HepG2 (cell line): Measurements from ENCODE around the gene LOC128125822.

ENCODE experiments used
- ATAC-seq: fragments of 200-7000 bp; cut with Tn5 transposase; 3 replicates; pipeline ENCODE4 v1.9.1; 2020; ENCODE audit warnings: mild to moderate bottlenecking, moderate library complexity
- BruUV-seq: library from RNA; stranded (reverse); fragments of 400-500 nt; replicated peaks from 2 replicates; lab custom pipeline; 2021; lab: Mats Ljungman, UMichigan
- CTCF ChIA-PET: fragments of 300-600 bp; formaldehyde crosslinking; extraction: SDS; loops from one replicate; lab custom pipeline; 2021; ENCODE audit warnings: low total read pairs, inconsistent platforms, low intra/inter-chr PET ratio; lab: Yijun Ruan, JAX
- POLR2A ChIA-PET: fragments of 350-600 bp; sonication (Branson Sonifier 250); formaldehyde crosslinking; loops from one replicate; lab custom pipeline; 2020; ENCODE audit warnings: antibody characterized with exemption, inconsistent platforms; lab: Yijun Ruan, JAX
- DNase-seq: peaks from one replicate; pipeline ENCODE4 v3.0.0-alpha.2; 2015; ENCODE audit warnings: low spot score
- FAIRE-seq: peaks from 3 replicates; lab custom pipeline; 2011; peaks lifted over from hg19 to GRCh38; lab: Jason Lieb, UNC
- H2AFZ ChIP-seq: one replicate; pipeline ENCODE4 v1.6.1; 2011; ENCODE audit warnings: low read length, inconsistent platforms
- H3K27ac ChIP-seq: fragments of 300-600 bp; 3 replicates; pipeline ENCODE4 v1.8.0; 2011; ENCODE audit warnings: mixed run types, mild to moderate bottlenecking, mixed read lengths, low read length, inconsistent platforms; ENCODE audit not compliant: insufficient read depth; ENCODE audit errors: extremely low read length
- H3K27me3 ChIP-seq, 2 experiments: fragments of 200-600 bp in 1 of 2; 2 replicates in 1 of 2; 3 replicates in 1 of 2; pipeline versions ENCODE4 v1.6.0 to v1.8.0; 2011; ENCODE audit warnings: low read length in 2 of 2, mild to moderate bottlenecking in 2 of 2, moderate library complexity in 2 of 2, inconsistent platforms in 1 of 2; ENCODE audit not compliant: insufficient read depth in 2 of 2, control insufficient read depth in 1 of 2
- H3K36me3 ChIP-seq, 2 experiments: fragments of 200-600 bp in 1 of 2; replicated peaks in 1 of 2; 2 replicates in 1 of 2; 3 replicates in 1 of 2; pipeline versions ENCODE4 v1.5.1 to v1.8.0; 2011; ENCODE audit warnings: low read length in 2 of 2, inconsistent platforms in 1 of 2; ENCODE audit not compliant: insufficient read depth in 2 of 2, control insufficient read depth in 1 of 2
- H3K4me1 ChIP-seq: 2 replicates; pipeline ENCODE4 v1.5.1; 2012; ENCODE audit warnings: low read length, inconsistent platforms; ENCODE audit not compliant: insufficient read depth
- H3K4me2 ChIP-seq: 2 replicates; pipeline ENCODE4 v1.6.0; 2011; ENCODE audit warnings: low read depth, low read length, inconsistent platforms
- H3K4me3 ChIP-seq, 3 experiments: fragments of 200-600 bp in 1 of 3; sonication (generic), shearing (Covaris generic) in 1 of 3; replicated peaks in 1 of 3; 2 replicates each; pipeline ENCODE4 v1.5.1; 2011 to 2016; ENCODE audit warnings: low read length in 3 of 3, inconsistent platforms in 2 of 3, low read depth in 2 of 3, mild to moderate bottlenecking in 2 of 3, control low read depth in 1 of 3, mixed read lengths in 1 of 3; ENCODE audit not compliant: insufficient read depth in 1 of 3
- H3K79me2 ChIP-seq: one replicate; pipeline ENCODE4 v1.6.1; 2011; ENCODE audit warnings: low read length, inconsistent platforms; ENCODE audit not compliant: insufficient read depth
- H3K9ac ChIP-seq: 2 replicates; pipeline ENCODE4 v1.6.0; 2011; ENCODE audit warnings: mild to moderate bottlenecking, low read depth, low read length, inconsistent platforms; ENCODE audit not compliant: insufficient read depth
- H3K9me3 ChIP-seq: 2 replicates; pipeline ENCODE4 v1.5.1; 2012; ENCODE audit warnings: mild to moderate bottlenecking, low read length
- H4K20me1 ChIP-seq: 2 replicates; pipeline ENCODE4 v1.6.0; 2011; ENCODE audit warnings: inconsistent platforms, mild to moderate bottlenecking, low read length, moderate library complexity; ENCODE audit not compliant: insufficient read depth
- AGO2 ChIP-seq: fragments of 200-400 bp; formaldehyde crosslinking; optimal IDR thresholded peaks from 2 replicates; pipeline ENCODE3; 2017; ENCODE audit warnings: mild to moderate bottlenecking, low read depth, low read length, moderate library complexity
- NFYC ChIP-seq: IDR thresholded peaks from 2 replicates; pipeline ENCODE4 v1.6.1; 2016; ENCODE audit warnings: missing genetic modification reagents, missing compliant biosample characterization
- RBFOX2 ChIP-seq: fragments of 200-400 bp; formaldehyde crosslinking; IDR thresholded peaks from 2 replicates; pipeline ENCODE4 v1.6.1; 2017; ENCODE audit warnings: low read depth, mild to moderate bottlenecking, low read length
- RBM22 ChIP-seq: fragments of 200-400 bp; formaldehyde crosslinking; optimal IDR thresholded peaks from 2 replicates; pipeline ENCODE3; 2017; ENCODE audit warnings: mild to moderate bottlenecking, low read length, moderate library complexity
- ZNF460 ChIP-seq: sonication (generic); formaldehyde crosslinking; IDR thresholded peaks from 2 replicates; pipeline ENCODE4 v1.5.1; 2020; ENCODE audit warnings: missing genetic modification reagents, mild to moderate bottlenecking, borderline replicate concordance
- ZNF557 ChIP-seq: sonication (generic); formaldehyde crosslinking; IDR thresholded peaks from 2 replicates; pipeline ENCODE4 v1.4.0; 2020; ENCODE audit warnings: missing genetic modification reagents
- ZNF768 ChIP-seq: sonication (generic); formaldehyde crosslinking; IDR thresholded peaks from 2 replicates; pipeline ENCODE4 v1.4.0; 2020; ENCODE audit warnings: missing genetic modification reagents
- WGBS: methylation state at CpG from one replicate; pipeline ENCODE4 v1.1.6; 2017; ENCODE audit warnings: low lambda C conversion rate; 5-methylcytosine and 5-hydroxymethylcytosine counted together
- in situ Hi-C: cut with HindIII; loops from 2 replicates; pipeline ENCODE4 v1.10.0; 2017; ENCODE audit warnings: low pct_unique_long_range_greater_than_20kb; ENCODE audit not compliant: extremely low pct_ligation_motif_present
- intact Hi-C: fragments of 100-400 bp; cut with micrococcal nuclease; formaldehyde crosslinking; loops from one replicate; pipeline ENCODE4 v1.10.0; 2022; ENCODE audit not compliant: unreplicated experiment

Gene LOC128125822

DNA sequence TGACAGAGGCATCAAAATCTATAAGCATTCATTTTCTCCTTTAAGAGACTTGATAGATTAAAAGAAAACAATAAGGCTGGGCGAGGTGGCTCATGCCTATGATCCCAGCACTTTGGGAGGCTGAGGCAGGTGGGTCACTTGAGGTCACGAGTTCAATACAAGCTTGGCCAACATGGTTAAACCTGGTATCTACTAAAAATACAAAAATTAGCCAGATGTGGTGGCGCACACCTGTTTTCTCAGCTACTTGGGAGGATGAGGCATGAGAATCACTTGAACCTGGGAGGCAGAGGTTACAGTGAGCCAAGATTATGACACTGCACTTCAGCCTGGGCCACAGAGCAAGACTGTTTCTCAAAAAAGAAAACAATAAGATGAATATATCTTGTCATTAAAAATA lies 39.3 kb upstream of the LOC128125822 start:
- TF ChIP-seq ZNF460 (peak; percentile 86; the same call in 1 of the 2 replicates), ZNF557 (no peak), RBM22 (peak; percentile 86)
- Histone ChIP-seq H3K27me3 (no peaks in the 10 kb centered on the region), H3K9me3 (no peaks in the 10 kb centered on the region), H3K27ac (no peak overlapping the region), H2AFZ (no peak overlapping the region), H3K4me1 (peaks cover 39% of the 10 kb centered on the region), H3K79me2 (peaks cover 32% of the 10 kb centered on the region), H3K9ac (no peak overlapping the region), H3K4me3 (no peak overlapping the region), H3K36me3 (peaks cover 15 to 52% of the 10 kb centered on the region in 2 experiments), H4K20me1 (no peaks in the 10 kb centered on the region), H3K4me2 (no peak overlapping the region)
- ChIA-PET POLR2A (interaction anchor here (1.2 to 2.3 kb wide), 3 partner anchors 11 to 38 kb away, joined by 4 to 8 read pairs (median 6); no protein-coding TSS in a partner anchor), CTCF (no interaction called here)
- 95% methylated on average over 3 of the region's 3 CpGs for WGBS
- in situ Hi-C loops (no loop called here), intact Hi-C loops (no loop called here)
- no peak for DNase-seq
- ATAC-seq = no peak
- FAIRE-seq = no peak
- BruUV-seq = no TSS peak

DNA sequence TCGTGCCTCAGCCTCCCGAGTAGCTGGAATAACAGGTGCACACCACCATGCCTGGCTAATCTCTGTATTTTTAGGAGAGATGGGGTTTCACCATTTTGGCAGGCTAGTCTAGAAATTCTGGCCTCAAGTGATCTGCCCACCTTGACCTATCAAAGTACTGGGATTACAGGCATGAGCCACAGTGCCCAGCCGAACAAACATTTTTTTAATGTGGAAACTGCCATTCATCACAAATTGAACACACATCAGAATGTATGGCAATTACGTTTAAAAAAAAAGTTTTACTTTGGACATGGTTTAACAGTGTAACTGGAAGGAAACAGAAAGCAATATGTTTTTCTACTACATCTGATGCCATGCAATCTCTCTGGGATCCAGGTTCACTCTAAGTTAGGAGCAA lies 38.3 kb upstream of the LOC128125822 start:
- whole genome bisulfite sequencing = over 99% methylated on average over 4 of the region's 4 CpGs
- Histone ChIP-seq H3K79me2 (peaks cover 29% of the 10 kb centered on the region), H4K20me1 (no peaks in the 10 kb centered on the region), H3K36me3 (peaks cover 12 to 48% of the 10 kb centered on the region in 2 experiments), H3K4me1 (peaks cover 37% of the 10 kb centered on the region), H2AFZ (no peak overlapping the region), H3K9me3 (no peaks in the 10 kb centered on the region), H3K4me2 (no peak overlapping the region), H3K27ac (no peak overlapping the region), H3K9ac (no peak overlapping the region), H3K4me3 (no peak overlapping the region), H3K27me3 (no peaks in the 10 kb centered on the region)
- DNase-seq (no peak), ATAC-seq (no peak), FAIRE-seq (no peak)
- TF ChIP-seq NFYC (CRISPR knock-in tag) (no peak), RBFOX2 (peak; percentile 60), AGO2 (peak; percentile 60), ZNF768 (CRISPR knock-in tag) (no peak)
- intact Hi-C loops (no loop called here), in situ Hi-C loops (no loop called here)
- ChIA-PET CTCF (interaction anchor here (0.6 kb wide), 1 partner anchor 181 kb away, joined by 3 read pairs; no protein-coding TSS in a partner anchor), POLR2A (interaction anchor here (1.2 to 2.3 kb wide), 3 partner anchors 20 to 37 kb away, joined by 3 to 8 read pairs (median 4); no protein-coding TSS in a partner anchor)
- no TSS peak for BruUV-seq
